SIG-M5 treated with dmso at 0.1 percent for 504 hours (cell line): ENCODE data around the gene ROBO1.

Source experiments
- DNase-seq: peaks from one replicate; lab custom pipeline; 2025; ENCODE audit not compliant: unreplicated experiment; lab: John Stamatoyannopoulos, UW

ROBO1 gene

DNA sequence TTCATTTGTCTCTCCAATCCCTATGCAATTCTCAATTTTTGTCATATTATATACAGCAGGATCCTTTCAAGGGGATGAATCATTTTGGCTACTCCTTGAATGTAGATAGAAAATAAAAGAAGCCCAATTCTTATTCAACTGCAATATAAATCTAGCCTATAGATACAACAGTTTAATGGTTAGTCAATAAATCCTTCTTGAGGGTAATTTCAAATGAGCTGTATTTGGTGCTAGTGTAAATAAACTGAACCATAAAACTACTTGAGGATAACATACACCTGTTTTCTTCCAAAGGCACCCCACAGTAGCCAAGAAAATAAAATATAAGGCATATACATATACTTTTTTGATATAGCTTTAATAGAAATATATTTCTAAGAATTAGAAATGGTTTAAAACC, 830.3 kb downstream of the ROBO1 start:
- no peak for DNase-seq

DNA sequence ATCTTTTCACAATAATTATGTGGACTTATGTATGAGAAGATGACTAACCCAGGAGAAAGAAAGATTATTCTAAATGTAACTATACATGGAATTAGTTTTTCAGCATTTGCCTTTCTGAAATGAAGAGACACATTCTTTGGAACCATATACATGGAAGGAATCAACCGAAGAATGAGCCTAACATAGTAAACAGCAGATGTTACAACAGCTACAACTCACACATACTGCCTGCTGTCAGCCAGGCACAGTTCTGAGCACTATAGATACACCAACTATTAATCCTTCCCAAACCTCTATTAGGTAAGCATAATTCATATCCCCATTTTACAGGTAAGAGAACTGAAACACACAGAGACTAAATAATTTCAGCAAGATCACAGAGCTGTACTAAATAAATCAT, 840.0 kb downstream of the ROBO1 start:
- DNase-seq = no peak

DNA sequence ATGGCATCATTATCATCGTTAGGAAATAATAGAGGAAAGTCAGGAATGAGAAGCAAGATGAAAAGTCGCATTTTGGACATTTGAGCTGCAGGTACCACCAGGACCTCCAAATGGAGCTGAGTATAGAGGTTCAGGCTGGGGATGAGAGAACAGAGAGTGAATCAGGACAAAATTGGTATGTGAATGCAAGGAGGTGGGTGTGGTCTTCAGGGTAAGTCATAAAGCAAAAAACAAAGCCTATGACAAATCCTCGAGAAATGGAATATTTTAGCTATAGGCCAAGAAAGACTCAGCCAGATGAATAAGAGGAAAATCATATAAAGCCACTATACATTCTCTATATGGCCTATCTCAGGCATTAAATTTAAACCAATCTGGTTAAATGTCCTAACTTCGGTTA, 841.3 kb downstream of the ROBO1 start:
- DNase-seq = no peak

DNA sequence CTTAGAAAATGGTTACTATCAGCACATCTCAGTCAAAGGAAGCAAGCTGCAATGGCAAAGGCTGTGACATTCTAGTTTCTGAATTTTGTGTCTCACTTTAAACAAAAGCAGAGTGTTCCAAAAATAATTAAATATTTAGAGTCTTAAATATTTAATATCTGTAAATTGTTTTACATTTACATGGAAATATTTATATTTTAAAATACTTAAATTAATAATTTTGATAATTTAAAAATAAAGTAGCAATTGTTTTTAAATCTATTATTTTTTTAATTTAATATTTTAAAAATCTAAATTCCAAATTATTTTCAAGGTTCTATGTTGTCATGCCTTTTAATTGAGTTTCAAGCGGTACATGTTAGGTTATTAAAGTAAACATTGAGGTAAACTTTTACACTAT, 843.1 kb downstream of the ROBO1 start:
- DNase-seq = no peak

DNA sequence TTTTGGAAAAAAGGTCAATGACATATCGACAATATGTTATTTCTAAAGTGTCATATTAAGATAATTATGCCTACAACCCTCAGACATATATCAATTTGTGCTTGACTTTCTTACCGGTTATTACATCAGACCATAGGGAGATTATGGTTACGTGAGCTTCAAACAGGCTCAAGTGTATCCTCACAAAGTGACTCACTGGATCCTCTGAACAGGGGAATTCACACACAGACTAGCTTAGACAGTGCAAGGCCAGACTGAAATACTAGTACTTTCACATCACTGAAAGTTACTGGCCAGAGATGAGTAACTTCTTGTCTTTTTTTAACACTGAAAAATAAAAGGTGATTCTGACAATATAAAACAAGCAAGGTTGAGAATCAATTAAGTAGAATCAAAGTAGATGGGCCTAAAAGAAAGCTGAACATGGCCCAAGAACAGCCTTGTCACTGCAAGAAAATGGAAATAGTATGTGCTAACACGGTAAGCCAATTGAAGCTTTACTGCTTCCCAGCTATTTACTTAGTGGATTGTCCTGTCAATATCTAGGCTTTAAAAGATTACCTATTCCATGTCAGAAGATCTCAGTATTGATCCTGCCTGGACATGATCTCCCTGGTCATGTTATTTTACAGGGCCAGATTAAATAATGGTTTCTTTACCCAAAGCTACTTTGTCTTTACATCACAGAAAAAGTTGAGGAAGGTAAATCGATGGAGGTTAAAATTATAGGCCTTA, 848.6 kb downstream of the ROBO1 start:
- DNase-seq = no peak

DNA sequence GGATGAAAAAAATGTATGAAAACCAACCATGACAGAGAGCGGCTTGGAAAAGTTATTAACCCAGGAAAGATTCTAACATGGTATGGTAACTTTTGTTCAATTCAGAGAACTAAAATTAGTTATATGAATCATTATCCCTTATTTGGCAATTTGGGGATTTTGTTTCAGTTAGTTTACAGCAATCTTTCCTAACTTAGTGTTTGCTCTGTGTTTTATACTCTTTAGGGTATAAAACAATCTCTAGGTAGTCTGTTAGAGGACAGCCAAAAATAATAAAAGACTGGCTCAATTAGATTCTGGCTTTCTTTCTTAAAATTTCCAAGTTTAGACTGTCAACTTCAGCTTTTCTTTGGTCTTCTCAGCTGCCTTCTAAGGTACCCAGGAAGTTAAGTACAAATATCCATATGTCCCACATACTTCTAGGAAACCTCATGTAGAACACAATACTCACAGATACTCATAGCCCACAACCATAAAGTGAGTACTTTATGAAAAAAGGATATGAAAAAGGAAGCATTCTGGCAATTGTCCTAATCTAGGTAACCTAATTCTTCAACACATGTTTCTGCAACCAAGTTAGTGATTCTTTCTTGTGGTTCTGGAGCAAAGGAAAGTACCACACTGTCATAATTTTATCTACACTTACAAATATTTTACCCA, 849.3 kb downstream of the ROBO1 start:
- no peak for DNase-seq

DNA sequence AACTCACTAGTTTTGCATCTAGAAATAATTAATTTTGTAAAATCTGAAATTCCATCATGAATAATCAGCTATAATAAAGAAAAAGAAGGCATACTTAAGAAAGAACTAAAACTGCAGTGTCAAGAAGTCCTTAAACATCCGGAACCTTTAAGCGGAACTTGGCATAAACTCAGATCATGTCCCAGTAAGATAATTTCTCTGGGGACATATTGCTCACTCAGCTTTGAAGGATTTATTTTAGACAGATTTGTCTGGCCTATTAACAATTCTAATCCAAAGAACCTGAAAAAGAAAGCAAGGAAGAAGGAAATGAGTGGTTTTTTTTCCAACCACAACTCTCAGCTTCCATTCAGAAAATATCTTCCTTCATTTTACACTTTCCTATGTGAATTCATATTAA, 850.3 kb downstream of the ROBO1 start:
- DNase-seq = no peak

DNA sequence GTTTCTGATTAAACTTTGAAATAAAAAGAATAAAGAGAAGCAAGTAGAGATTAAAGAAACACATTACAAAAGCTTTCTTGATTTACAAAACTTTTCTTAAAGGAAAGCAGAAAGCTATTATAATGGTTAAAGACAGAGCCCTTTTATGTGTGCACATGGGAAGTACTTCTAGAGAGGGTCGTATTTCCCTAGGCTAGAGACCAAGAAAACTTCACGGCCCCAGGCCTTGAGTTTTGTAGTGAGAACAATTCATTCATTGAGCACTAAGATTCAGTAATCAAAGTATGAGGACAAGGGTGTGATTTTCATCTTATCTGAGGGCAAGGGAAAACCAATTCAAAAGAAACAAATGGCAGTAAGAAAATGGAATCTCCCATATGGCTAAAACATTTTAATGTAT, 854.1 kb downstream of the ROBO1 start:
- no peak for DNase-seq

DNA sequence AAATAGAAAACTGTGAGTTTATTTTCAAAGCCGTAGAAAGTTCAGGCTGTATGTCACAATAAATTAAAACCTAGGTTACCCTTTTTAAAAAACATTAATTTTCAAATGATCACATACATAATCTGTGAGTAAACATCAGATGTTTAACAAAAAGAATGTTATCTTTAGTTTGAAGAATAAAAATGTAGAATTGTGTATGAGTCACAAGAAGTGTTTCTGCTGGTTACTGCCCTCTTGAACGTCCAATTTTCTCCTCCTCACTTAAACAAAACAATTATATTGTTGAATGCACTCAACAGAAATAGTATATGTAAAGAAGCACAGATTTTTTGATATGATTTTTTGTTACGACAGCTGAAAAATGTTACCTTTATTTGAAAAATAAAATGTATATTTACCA, 855.1 kb downstream of the ROBO1 start:
- no peak for DNase-seq

DNA sequence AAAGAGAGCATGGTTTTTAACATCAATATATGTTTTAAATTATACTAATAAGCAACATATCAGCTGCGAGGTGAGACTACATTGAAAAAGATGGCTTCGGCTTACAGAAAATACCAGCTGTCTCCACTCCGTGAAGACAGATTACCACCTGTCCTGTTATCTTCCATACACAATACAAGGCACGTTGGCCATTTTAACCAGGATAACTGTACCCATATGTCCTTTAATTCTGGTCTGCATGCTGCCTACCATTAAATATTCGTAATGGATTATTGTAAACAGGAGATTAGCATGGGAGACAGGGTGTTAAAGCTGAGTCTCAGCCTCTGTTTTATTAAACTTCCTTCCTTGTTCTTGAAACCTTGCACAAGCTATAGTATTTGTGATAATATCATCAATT, 855.5 kb downstream of the ROBO1 start:
- DNase-seq = no peak

DNA sequence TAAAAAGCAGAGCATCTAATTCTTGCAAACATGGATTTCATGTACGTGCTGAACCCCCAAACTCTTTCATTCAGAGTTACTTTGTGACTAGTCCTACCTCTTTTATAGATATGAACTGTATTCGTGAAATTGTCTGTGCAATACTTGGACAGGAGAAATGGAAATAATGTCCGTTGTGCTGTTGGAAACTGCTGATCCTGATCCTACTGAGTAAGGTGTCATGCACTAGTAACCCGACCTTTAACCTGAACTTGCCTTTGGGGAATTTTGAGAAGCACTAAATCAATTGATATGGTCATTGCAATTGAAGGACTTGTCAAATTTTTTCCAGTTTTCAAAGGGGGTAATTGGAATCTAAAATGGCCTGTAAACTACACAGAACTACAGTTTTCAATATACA, 856.4 kb downstream of the ROBO1 start:
- no peak for DNase-seq

DNA sequence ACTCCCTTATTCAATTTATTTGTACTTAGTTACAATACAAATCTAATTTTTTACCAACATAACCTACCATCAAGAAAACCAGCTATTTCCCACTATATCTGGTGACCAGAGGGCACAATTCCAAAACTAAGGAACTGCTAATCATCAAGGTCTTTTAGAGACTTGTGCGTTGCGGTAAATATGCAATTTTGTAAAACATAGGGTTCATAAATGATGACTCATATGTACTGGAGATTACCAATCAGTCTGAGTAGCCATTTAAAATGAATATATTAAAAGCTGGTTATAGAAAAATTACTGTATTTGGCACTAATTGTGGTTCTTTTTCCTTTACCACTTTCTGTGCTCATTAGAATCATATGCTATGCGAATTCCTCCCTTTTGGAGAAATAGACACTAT, 859.6 kb downstream of the ROBO1 start:
- DNase-seq = no peak

DNA sequence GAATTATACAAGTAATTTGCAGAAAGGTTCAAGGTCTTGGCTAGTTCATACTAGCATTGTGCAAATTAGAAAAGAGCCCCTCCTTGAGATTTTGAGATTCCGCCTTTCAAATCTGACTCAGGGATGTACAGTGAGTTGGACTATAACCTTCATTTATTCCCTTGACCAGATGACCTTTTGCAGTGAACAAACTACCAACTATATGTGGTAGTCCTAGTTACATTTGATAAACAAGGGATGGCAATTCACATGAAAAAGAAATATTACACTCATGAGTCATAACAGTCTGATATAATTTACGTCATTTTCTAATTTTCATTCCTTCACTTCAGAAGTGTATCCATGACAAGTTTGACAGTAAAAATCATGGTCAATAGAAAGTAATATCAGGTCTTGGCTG, 860.4 kb downstream of the ROBO1 start:
- DNase-seq = no peak

DNA sequence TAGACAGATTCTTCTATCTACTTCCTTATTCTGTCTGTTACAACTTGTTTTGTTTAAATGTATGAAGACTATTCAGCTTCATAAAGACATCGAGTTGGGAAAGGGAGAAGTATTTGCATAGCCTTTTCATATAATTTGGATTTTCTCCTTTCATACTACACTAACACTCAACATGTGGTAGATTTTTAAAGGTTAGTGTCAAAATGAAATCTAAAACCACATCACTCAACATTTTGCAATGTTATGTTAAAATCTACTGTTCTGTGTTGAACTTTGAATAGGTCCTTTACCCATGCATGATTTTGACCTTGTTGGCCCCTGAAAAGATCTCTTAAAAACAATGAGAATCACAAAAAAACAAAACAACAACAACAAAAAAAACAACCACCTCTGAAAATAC, 860.9 kb downstream of the ROBO1 start:
- DNase-seq = no peak

DNA sequence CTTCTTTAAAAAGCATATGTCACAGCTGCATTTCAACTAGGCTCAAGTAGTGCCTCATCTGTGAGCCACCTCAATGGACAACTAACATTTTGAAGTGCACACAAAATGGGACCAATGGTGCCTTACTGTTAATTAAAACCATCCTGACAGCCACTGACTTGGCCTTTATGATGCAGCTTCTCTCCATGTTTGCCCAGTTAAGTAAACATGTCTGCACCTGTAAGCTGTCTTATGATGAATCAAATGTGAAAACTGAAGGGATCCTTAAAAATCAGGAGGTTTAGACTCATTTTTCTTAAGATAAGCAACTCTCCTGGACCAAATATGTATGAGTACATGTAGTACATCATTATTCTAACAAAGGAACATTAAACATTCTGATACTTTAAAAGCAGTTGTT, 861.6 kb downstream of the ROBO1 start:
- no peak for DNase-seq

DNA sequence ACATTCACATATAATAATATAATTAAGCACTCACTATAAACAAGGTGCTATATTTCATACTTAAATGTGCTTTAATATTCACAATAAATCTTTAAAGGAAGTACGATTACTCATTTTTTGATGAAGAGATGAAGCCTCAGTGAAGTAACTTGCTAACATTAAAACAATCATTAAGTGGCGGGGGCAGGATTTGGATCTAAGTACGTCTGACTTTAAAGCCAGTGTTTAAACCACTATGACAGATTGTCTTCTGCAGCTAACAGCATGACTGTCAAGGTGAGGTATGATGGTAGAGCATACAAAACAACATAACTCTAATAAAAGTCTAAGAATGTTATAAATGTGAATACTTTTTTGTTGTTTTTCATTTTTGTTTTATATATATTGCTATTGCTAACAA, 862.1 kb downstream of the ROBO1 start:
- no peak for DNase-seq

DNA sequence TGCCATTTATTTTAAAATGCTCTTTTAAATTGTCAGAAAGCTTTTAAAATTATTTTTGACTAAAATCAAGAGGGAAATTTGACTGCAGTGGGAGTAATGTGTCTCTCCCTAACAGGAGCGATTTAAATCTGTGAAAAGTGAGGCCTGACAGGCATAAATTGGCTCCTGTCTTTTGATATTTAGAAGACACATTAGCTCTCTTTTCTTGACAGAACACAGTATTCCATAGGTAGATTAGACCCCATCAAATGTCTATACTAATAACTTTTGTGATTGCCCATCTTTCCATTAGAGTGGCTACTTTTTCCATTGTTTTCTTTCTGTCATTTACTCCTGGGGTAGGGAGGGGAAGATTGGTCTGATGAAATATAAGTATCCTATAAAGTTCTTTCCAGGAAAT, 866.3 kb downstream of the ROBO1 start:
- no peak for DNase-seq

DNA sequence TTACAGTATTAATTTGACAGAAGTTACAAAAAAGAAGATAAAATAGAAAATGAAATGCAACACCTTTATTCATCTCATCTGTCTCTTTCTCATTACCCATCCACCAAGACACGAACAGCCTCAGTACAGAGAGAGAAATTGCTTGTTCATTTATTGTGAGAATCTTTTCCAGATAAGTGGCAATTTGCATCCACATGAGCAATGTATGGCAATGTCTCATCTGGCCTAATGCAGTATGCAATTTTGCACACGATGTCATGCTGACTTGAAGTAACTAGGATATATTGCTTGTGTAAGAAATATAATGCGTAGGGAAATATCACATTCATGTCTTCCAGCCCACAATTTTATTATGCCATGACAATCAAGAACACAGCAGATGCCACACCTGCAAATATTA, 866.9 kb downstream of the ROBO1 start:
- no peak for DNase-seq

DNA sequence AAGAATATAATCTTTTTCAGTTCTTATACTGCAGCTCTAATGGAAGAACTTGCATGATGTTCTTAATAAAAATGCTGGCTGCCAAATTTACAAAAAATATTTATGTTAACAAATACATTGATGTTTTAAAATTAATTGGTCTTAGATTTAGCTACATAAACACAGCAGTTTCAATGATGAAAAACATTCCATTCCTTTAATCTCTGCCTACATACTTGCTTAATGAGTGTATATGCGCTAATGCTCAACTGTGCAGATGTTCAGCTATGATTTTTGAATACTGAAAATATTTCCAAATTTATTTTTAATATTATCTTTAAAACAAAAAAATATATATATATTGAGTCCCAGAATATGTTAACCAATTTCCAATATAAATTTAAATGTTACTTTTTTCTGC, 867.4 kb downstream of the ROBO1 start:
- DNase-seq = no peak

DNA sequence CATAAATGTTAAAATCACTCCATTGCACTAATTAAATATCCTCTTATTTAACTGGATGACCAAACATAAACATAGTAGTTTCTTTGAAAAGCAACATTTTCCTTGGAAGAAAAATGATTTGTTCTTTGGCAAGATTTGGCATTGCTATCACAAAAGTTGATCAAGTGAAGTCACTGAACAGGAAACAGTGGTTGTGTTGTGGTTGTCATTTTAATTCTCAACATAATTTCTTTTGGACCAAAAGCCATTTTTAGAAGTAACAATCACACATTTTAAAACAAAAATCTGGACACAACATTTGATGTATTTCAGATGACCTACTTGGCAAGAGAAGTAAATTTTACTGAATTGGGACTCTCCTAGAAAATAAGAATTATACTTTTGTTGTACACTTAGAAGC, 872.3 kb downstream of the ROBO1 start:
- DNase-seq = no peak

DNA sequence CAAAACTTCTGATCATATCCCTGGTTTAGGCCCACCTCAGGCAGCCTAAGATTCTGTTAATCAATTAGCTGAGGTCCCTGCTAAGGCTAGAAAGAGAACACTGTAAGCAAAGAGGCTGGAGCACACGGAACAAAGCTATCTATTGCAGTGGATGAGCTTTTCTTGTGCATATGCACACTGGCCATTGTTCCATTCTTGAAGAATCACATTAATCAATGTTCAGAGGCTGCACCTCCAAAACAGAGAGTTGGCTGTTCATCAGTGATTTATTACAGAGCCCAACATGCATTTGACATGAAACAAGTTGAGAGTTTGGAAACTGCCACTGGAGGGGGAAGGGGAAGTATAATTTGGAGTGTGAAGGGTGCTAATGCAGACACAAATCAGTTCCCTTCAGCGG, 873.0 kb downstream of the ROBO1 start:
- no peak for DNase-seq

DNA sequence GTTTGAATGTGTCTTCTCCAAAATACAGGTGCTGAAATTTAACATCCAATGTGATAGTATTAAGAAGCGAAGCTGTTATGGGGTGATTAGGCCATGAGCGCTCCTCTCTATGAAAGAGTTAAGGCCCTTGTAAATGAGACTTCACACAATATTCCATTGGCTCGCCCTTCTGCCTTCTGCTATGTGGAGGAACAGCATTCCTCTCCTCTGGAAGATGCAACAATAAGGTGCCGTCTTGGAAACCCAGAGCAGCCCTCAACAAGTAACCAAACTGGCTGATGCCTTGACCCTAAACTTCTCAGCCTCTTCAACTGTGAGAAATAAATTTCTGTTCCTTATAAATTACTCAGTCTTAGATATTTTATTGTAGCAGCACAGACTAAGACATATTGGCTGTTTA, 874.6 kb downstream of the ROBO1 start:
- DNase-seq = no peak

DNA sequence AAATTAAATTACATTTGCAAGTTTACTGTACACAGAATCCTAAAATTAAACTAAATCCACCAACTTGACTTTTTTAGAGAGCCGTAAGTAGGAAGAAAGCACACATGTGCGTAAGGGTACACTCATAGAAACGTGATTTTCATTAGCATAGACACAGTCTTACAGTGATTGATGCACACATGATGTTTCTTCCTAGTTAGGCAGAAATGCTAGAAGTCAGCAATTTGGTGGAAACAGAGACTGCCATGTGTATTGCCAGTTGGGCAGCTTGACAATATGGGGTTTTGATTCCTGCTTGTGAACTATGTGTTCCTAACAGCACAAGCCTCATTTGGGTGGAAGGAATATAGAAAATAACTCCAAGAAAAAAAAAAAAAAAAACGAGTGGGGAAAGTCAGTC, 878.5 kb downstream of the ROBO1 start:
- DNase-seq = no peak
